HEK293 (cell line): ENCODE measurements around the gene GPR45.

Source experiments
- ATF2 ChIP-seq: fragments of 450-650 bp; formaldehyde crosslinking; IDR thresholded peaks from 2 replicates; pipeline ENCODE4 v1.5.1; 2016; ENCODE audit warnings: missing biosample characterization, missing genetic modification characterization, low read depth
- CTCF ChIP-seq: fragments of 450-650 bp; formaldehyde crosslinking; IDR thresholded peaks from 2 replicates; pipeline ENCODE4 v1.5.1; 2016; ENCODE audit warnings: missing biosample characterization, missing genetic modification characterization
- ELK4 ChIP-seq: IDR thresholded peaks from 2 replicates; pipeline ENCODE4 v1.6.1; 2011; ENCODE audit warnings: mild to moderate bottlenecking, low read depth, low read length, borderline replicate concordance
- KLF8 ChIP-seq: fragments of 450-650 bp; formaldehyde crosslinking; IDR thresholded peaks from 2 replicates; pipeline ENCODE4 v1.5.1; 2016; ENCODE audit warnings: missing biosample characterization, missing genetic modification characterization
- REST ChIP-seq: fragments of 450-650 bp; formaldehyde crosslinking; IDR thresholded peaks from 2 replicates; pipeline ENCODE4 v1.5.1; 2016; ENCODE audit warnings: missing biosample characterization, missing genetic modification characterization
- ZBTB17 ChIP-seq: fragments of 450-650 bp; formaldehyde crosslinking; IDR thresholded peaks from 2 replicates; pipeline ENCODE4 v1.5.1; 2016; ENCODE audit warnings: missing biosample characterization, missing genetic modification characterization
- ZBTB20 ChIP-seq: fragments of 450-650 bp; formaldehyde crosslinking; IDR thresholded peaks from 2 replicates; pipeline ENCODE4 v1.5.1; 2016; ENCODE audit warnings: missing biosample characterization, missing genetic modification characterization
- ZBTB21 ChIP-seq: fragments of 450-650 bp; formaldehyde crosslinking; IDR thresholded peaks from 2 replicates; pipeline ENCODE4 v1.5.1; 2017; ENCODE audit warnings: missing biosample characterization, missing genetic modification characterization
- ZBTB44 ChIP-seq: fragments of 450-650 bp; IDR thresholded peaks from 2 replicates; pipeline ENCODE4 v1.5.1; 2018; ENCODE audit warnings: missing biosample characterization, mild to moderate bottlenecking, missing genetic modification characterization
- ZNF521 ChIP-seq: fragments of 450-650 bp; formaldehyde crosslinking; IDR thresholded peaks from 2 replicates; pipeline ENCODE4 v1.5.1; 2017; ENCODE audit warnings: missing biosample characterization, mild to moderate bottlenecking, missing genetic modification characterization
- ZNF610 ChIP-seq: fragments of 450-650 bp; formaldehyde crosslinking; IDR thresholded peaks from 2 replicates; pipeline ENCODE4 v1.5.1; 2016; ENCODE audit warnings: missing biosample characterization, missing genetic modification characterization, borderline replicate concordance

GRCh38 chr2:105272176-105272575 is 30.6 kb downstream of the GPR45 start:
- TF ChIP-seq ZBTB21 (tag by site-specific recombination): no peak
- TF ChIP-seq ZBTB17: no peak
- TF ChIP-seq ELK4: no peak
- TF ChIP-seq REST (tag by site-specific recombination): no peak
- TF ChIP-seq ZNF521 (tag by site-specific recombination): no peak
- no peak for TF ChIP-seq ZBTB44 (tag by site-specific recombination)
- TF ChIP-seq KLF8 (tag by site-specific recombination): no peak
- TF ChIP-seq ZNF610 (tag by site-specific recombination): no peak
- no peak for TF ChIP-seq CTCF
- no peak for TF ChIP-seq ATF2 (tag by site-specific recombination)
- TF ChIP-seq ZBTB20 (tag by site-specific recombination): no peak
